Panc1 (cell line): ENCODE measurements around the gene DDX46. TPM values are rescaled to one million over a fixed set of nuclear protein-coding genes. Genes with fewer than 3 reads are reported as not detected.

ENCODE experiments used
- ATAC-seq: fragments of 200-7000 bp; cut with Tn5 transposase; 2 replicates; pipeline ENCODE4 v1.9.1; 2020; ENCODE audit warnings: mild to moderate bottlenecking, moderate library complexity
- BruUV-seq: library from RNA; stranded (reverse); fragments of 400-500 nt; replicated peaks from 2 replicates; lab custom pipeline; 2021; lab: Mats Ljungman, UMichigan
- CTCF ChIA-PET: fragments of 300-600 bp; sonication (Branson Sonifier 250); formaldehyde crosslinking; loops from one replicate; lab custom pipeline; 2022; ENCODE audit warnings: antibody characterized with exemption; lab: Charles Lee
- POLR2A ChIA-PET: fragments of 300-600 bp; sonication (Branson Sonifier 250); formaldehyde crosslinking; loops from one replicate; lab custom pipeline; 2022; ENCODE audit warnings: antibody characterized with exemption; lab: Charles Lee
- DNase-seq: peaks from one replicate; pipeline ENCODE4 v3.0.0-alpha.2; 2010; ENCODE audit warnings: low read depth, low spot score
- H3K27ac ChIP-seq: 2 replicates; pipeline ENCODE4 v1.5.1; 2011; ENCODE audit warnings: mild to moderate bottlenecking, low read length, inconsistent platforms
- H3K27me3 ChIP-seq: fragments of 200-500 bp; sonication (Bioruptor generic); 2 replicates; pipeline ENCODE4 v1.6.0; 2014; ENCODE audit warnings: low read length, inconsistent platforms; ENCODE audit not compliant: control insufficient read depth, insufficient read depth
- H3K36me3 ChIP-seq: fragments of 200-500 bp; sonication (Bioruptor generic); 2 replicates; pipeline ENCODE4 v1.5.1; 2014; ENCODE audit warnings: inconsistent platforms, mild to moderate bottlenecking, low read length, moderate library complexity; ENCODE audit not compliant: control insufficient read depth, insufficient read depth
- H3K4me1 ChIP-seq: 2 replicates; pipeline ENCODE4 v1.5.1; 2011; ENCODE audit warnings: inconsistent platforms, mild to moderate bottlenecking, low read length, moderate library complexity; ENCODE audit not compliant: control insufficient read depth, insufficient read depth
- H3K4me3 ChIP-seq, 2 experiments: 2 replicates each; pipeline ENCODE4 v1.5.1; 2011 to 2012; ENCODE audit warnings: low read depth in 2 of 2, low read length in 2 of 2, mild to moderate bottlenecking in 2 of 2, inconsistent platforms in 1 of 2, moderate library complexity in 1 of 2
- H3K9me3 ChIP-seq: fragments of 200-500 bp; sonication (Bioruptor generic); 2 replicates; pipeline ENCODE4 v1.5.1; 2014; ENCODE audit warnings: low read depth, mild to moderate bottlenecking, inconsistent platforms, low read length, moderate library complexity; ENCODE audit not compliant: control insufficient read depth, insufficient read depth
- CTCF ChIP-seq: fragments of 450-650 bp; IDR thresholded peaks from 2 replicates; pipeline ENCODE4 v1.5.1; 2017; ENCODE audit warnings: mild to moderate bottlenecking
- POLR2AphosphoS5 ChIP-seq: IDR thresholded peaks from 2 replicates; pipeline ENCODE4 v1.6.1; 2012; ENCODE audit warnings: mild to moderate bottlenecking, low read depth, low read length, moderate library complexity
- SIN3A ChIP-seq: IDR thresholded peaks from 2 replicates; pipeline ENCODE4 v1.6.1; 2012; ENCODE audit warnings: low read depth, mild to moderate bottlenecking, low read length, moderate library complexity, borderline replicate concordance; ENCODE audit not compliant: insufficient read depth
- TCF7L2 ChIP-seq: IDR thresholded peaks from 2 replicates; pipeline ENCODE4 v1.6.1; 2011; ENCODE audit warnings: mild to moderate bottlenecking, low read depth, low read length, inconsistent platforms
- in situ Hi-C: cut with HindIII; loops from 2 replicates; pipeline ENCODE4 v1.10.0; 2016; ENCODE audit warnings: low sequenced_read_pairs, low pct_unique_long_range_greater_than_20kb
- intact Hi-C: fragments of 100-400 bp; cut with micrococcal nuclease; formaldehyde crosslinking; loops from one replicate; pipeline ENCODE4 v1.10.0; 2022; ENCODE audit not compliant: unreplicated experiment
- total RNA-seq: library from RNA; stranded (reverse); gene quantifications from one replicate; pipeline ENCODE4 v1.2.1, GENCODE V29; 2021; ENCODE audit not compliant: unreplicated experiment
- TF ChIP-seq, protein P1 (sequence below), 2 experiments: IDR thresholded peaks; 2 replicates each; pipeline ENCODE4 v1.6.1; 2011 to 2012; ENCODE audit warnings: low read depth in 2 of 2, control low read depth in 1 of 2, low read length in 1 of 2, mild to moderate bottlenecking in 1 of 2, moderate library complexity in 1 of 2; ENCODE audit not compliant: insufficient read depth in 1 of 2

DDX46 gene
- total RNA-seq, 1 experiment from 2014 or later: 90.8 TPM

DNA sequence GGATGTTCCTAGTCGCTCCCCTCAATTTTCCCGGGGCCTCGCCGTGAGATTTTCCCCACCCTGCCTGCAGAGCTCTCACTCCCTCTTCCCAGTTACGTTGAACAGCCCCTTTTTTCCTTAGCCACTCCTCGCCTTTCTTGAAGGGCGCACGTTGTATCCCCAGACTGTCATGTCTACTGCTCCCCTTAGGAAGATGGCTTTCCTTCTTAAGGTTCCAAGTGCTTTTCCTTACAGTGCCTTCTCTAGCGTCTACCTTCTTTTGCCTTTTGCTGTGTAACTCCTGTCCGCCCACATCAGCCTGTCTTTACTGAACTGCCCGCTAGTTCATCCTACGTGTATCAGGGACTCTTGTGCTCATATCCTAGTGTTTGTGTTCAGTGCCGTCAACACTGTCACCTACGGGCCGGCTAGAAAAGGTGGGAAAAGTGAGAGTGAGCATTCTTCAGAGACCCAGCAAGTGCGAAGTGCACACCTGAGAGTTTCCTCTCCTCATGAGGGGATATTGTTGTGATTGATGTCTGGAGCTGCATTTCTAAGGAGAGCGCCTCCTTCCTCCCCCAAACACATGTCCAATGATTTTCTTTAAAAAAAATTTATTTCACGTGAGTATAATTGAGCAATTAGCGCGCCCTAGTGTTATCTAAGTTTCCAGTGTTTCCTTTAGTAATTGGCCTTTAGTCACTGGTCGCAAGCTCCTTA is 19.5 kb upstream of the DDX46 start:
- Histone ChIP-seq H3K4me3 (peak overlapping the region; percentile 95 to 98), H3K36me3 (peaks cover 3% of the 10 kb centered on the region), H3K27me3 (no peaks in the 10 kb centered on the region), H3K4me1 (peaks cover 9% of the 10 kb centered on the region; the same call in 1 of the 2 replicates), H3K27ac (peak overlapping the region; percentile 78), H3K9me3 (no peaks in the 10 kb centered on the region)
- intact Hi-C loops: no loop called here
- DNase-seq: peak; percentile 24
- in situ Hi-C loops: no loop called here
- ChIA-PET CTCF (interaction anchor here (0.8 kb wide), 1 partner anchor 214 kb away, joined by 6 read pairs; no protein-coding TSS in a partner anchor), POLR2A (interaction anchor here (0.5 to 1.8 kb wide), 3 partner anchors 8 to 19 kb away, joined by 3 to 9 read pairs (median 8); partner anchors contain the start of gene DDX46)
- 0 out of 2 replicates have a peak, but pooled peaks have one; percentile 0 for TF ChIP-seq SIN3A
- TF ChIP-seq, protein P1, sequence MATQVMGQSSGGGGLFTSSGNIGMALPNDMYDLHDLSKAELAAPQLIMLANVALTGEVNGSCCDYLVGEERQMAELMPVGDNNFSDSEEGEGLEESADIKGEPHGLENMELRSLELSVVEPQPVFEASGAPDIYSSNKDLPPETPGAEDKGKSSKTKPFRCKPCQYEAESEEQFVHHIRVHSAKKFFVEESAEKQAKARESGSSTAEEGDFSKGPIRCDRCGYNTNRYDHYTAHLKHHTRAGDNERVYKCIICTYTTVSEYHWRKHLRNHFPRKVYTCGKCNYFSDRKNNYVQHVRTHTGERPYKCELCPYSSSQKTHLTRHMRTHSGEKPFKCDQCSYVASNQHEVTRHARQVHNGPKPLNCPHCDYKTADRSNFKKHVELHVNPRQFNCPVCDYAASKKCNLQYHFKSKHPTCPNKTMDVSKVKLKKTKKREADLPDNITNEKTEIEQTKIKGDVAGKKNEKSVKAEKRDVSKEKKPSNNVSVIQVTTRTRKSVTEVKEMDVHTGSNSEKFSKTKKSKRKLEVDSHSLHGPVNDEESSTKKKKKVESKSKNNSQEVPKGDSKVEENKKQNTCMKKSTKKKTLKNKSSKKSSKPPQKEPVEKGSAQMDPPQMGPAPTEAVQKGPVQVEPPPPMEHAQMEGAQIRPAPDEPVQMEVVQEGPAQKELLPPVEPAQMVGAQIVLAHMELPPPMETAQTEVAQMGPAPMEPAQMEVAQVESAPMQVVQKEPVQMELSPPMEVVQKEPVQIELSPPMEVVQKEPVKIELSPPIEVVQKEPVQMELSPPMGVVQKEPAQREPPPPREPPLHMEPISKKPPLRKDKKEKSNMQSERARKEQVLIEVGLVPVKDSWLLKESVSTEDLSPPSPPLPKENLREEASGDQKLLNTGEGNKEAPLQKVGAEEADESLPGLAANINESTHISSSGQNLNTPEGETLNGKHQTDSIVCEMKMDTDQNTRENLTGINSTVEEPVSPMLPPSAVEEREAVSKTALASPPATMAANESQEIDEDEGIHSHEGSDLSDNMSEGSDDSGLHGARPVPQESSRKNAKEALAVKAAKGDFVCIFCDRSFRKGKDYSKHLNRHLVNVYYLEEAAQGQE (IDR thresholded peaks at IDR 0.05; ENCODE audit: insufficient read depth in 1 of 2, low read depth in 2 of 2, low read length in 1 of 2): no peak
- BruUV-seq: no TSS peak
- peak; percentile 27 for ATAC-seq

- ChIA-PET CTCF (no interaction called here), POLR2A (interaction anchor here (0.6 to 0.7 kb wide), 2 partner anchors 12 to 335 kb away, joined by 3 to 7 read pairs; no protein-coding TSS in a partner anchor)
- H3K27me3 ChIP-seq: no peaks in the 10 kb centered on the region
- in situ Hi-C loops: no loop called here
- peaks cover 9% of the 10 kb centered on the region; the same call in 1 of the 2 replicates for H3K4me1 ChIP-seq
- H3K27ac ChIP-seq: no peak overlapping the region
- no peak for TF ChIP-seq POLR2AphosphoS5
- no peak for TF ChIP-seq CTCF
- TF ChIP-seq, protein P1 (IDR thresholded peaks at IDR 0.05; ENCODE audit: insufficient read depth in 1 of 2, low read depth in 2 of 2, low read length in 1 of 2): no peak
- no peak for TF ChIP-seq TCF7L2
- no peak for TF ChIP-seq SIN3A
- DNase-seq (no peak), ATAC-seq (no peak)
- peaks cover 3% of the 10 kb centered on the region for H3K36me3 ChIP-seq
- no peaks in the 10 kb centered on the region for H3K9me3 ChIP-seq
- no TSS peak for BruUV-seq
- intact Hi-C loops: no loop called here
- H3K4me3 ChIP-seq: no peak overlapping the region
These were observed 17.5 kb upstream of the DDX46 start for GRCh38 chr5:134741052-134741451.
